PFSK-1 (cell line): ENCODE data around the gene PEX26.

Experiments used
- FOXP2 ChIP-seq: optimal IDR thresholded peaks from 2 replicates; pipeline ENCODE3; 2011; ENCODE audit warnings: borderline replicate concordance, control low read depth, inconsistent platforms; ENCODE audit not compliant: insufficient read depth; ENCODE audit errors: extremely low read length, extremely low read depth
- POLR2AphosphoS5 ChIP-seq: IDR thresholded peaks from 2 replicates; pipeline ENCODE4 v1.6.1; 2012; ENCODE audit warnings: low read depth, mild to moderate bottlenecking, control low read depth, low read length, moderate library complexity
- REST ChIP-seq, 2 experiments: IDR thresholded peaks; 2 replicates each; pipeline versions ENCODE4 v1.6.1 to v1.8.0; 2011 to 2012; ENCODE audit warnings: low read depth in 2 of 2, low read length in 2 of 2, control low read depth in 1 of 2, inconsistent platforms in 1 of 2, mild to moderate bottlenecking in 1 of 2, moderate library complexity in 1 of 2; ENCODE audit not compliant: insufficient read depth in 1 of 2
- SIN3A ChIP-seq: IDR thresholded peaks from 2 replicates; pipeline ENCODE4 v1.6.1; 2012; ENCODE audit warnings: mild to moderate bottlenecking, low read length, moderate library complexity, borderline replicate concordance; ENCODE audit not compliant: insufficient read depth
- TAF1 ChIP-seq: IDR thresholded peaks from 2 replicates; pipeline ENCODE4 v1.6.1; 2012; ENCODE audit warnings: low read length, control low read depth, borderline replicate concordance; ENCODE audit not compliant: insufficient read depth

Gene PEX26

GRCh38 chr22:18062421-18062820 is 15.4 kb upstream of the PEX26 start:
- TF ChIP-seq REST (IDR thresholded peaks at IDR 0.05; ENCODE audit: insufficient read depth in 1 of 2, low read depth in 2 of 2, low read length in 2 of 2) (no peak), SIN3A (no peak), POLR2AphosphoS5 (no peak), TAF1 (no peak), FOXP2 (no peak)

- TF ChIP-seq POLR2AphosphoS5 (no peak), REST (IDR thresholded peaks at IDR 0.05; ENCODE audit: insufficient read depth in 1 of 2, low read depth in 2 of 2, low read length in 2 of 2) (no peak), FOXP2 (no peak), SIN3A (no peak), TAF1 (no peak)
Measured at GRCh38 chr22:18063306-18063705, 14.5 kb upstream of the PEX26 start.

GRCh38 chr22:18064636-18065035 is 13.2 kb upstream of the PEX26 start:
- no peak for TF ChIP-seq FOXP2
- no peak for TF ChIP-seq REST (IDR thresholded peaks at IDR 0.05; ENCODE audit: insufficient read depth in 1 of 2, low read depth in 2 of 2, low read length in 2 of 2)
- no peak for TF ChIP-seq POLR2AphosphoS5
- TF ChIP-seq TAF1: no peak
- TF ChIP-seq SIN3A: no peak

- no peak for TF ChIP-seq SIN3A
- no peak for TF ChIP-seq POLR2AphosphoS5
- TF ChIP-seq FOXP2: no peak
- TF ChIP-seq REST (IDR thresholded peaks at IDR 0.05; ENCODE audit: insufficient read depth in 1 of 2, low read depth in 2 of 2, low read length in 2 of 2): no peak
- no peak for TF ChIP-seq TAF1
Measured at GRCh38 chr22:18065256-18065655, 12.5 kb upstream of the PEX26 start.

- no peak for TF ChIP-seq REST (IDR thresholded peaks at IDR 0.05; ENCODE audit: insufficient read depth in 1 of 2, low read depth in 2 of 2, low read length in 2 of 2)
Measured at GRCh38 chr22:18066181-18066859, 11.5 kb upstream of the PEX26 start.
